HG03439 (cell line): ENCODE results near the gene TBX1.
"Not testable (repeated sequence)": the region's sequence is repeated elsewhere in the genome, so short reads cannot be mapped to it uniquely, and the experiment has no call there.

Experiments
- ATAC-seq: cut with Tn5 transposase; IDR thresholded peaks from one replicate; pipeline ENCODE4 v1.9.1; 2021; ENCODE audit warnings: mild to moderate bottlenecking, moderate library complexity; ENCODE audit not compliant: unreplicated experiment

Gene TBX1

DNA sequence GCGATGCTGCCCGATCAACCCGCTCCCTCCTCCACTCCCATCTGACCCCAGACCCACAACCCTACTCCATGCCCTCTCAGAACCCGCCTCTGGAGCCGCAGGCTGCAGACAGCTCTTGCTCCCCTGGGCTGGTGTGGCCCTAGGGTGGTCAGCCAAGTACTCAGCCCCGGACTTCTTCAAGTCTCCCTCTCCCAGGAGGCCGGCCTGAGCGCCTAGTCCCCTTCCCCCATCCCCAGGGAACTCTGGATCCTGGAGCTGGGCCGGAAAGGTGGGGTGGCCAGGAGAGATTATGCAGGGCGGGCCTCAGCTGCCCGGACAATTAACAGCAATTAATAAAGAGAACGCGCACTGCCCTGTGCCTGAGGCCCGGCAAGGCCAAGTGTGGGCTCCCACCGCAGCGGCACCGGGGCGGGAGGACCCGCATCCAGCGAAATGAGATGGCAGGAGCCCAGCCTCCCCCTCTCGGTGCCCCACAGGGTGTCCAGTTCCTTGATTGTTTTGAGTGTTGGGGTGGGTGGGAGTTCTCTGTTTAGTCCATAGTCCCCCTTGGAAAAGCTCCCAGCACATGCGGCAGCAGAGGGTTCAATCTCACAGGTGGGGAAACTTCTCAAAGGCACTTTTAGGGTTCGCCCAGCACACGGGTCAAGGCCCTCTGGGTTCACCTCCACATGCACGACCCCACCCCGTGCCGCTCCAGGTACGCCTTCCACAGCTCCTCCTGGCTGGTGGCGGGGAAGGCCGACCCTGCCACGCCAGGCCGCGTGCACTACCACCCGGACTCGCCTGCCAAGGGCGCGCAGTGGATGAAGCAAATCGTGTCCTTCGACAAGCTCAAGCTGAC, 3.1 kb downstream of the TBX1 start:
- no peak for ATAC-seq

DNA sequence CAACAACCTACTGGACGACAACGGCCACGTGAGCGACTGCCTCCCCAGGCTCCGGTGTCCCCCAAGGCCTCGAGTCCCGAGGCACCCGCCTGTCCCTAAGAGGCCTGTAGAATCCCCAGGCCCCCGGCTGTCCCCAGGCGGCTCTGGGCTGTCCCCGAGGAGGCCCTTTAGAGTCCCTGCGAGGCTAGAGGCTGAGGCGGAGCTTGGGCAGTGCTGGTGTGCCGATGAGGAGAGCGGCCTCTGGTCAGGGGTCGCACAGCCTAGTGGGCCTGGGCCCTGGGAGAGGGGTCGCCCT, 3.7 kb downstream of the TBX1 start:
- no peak for ATAC-seq

DNA sequence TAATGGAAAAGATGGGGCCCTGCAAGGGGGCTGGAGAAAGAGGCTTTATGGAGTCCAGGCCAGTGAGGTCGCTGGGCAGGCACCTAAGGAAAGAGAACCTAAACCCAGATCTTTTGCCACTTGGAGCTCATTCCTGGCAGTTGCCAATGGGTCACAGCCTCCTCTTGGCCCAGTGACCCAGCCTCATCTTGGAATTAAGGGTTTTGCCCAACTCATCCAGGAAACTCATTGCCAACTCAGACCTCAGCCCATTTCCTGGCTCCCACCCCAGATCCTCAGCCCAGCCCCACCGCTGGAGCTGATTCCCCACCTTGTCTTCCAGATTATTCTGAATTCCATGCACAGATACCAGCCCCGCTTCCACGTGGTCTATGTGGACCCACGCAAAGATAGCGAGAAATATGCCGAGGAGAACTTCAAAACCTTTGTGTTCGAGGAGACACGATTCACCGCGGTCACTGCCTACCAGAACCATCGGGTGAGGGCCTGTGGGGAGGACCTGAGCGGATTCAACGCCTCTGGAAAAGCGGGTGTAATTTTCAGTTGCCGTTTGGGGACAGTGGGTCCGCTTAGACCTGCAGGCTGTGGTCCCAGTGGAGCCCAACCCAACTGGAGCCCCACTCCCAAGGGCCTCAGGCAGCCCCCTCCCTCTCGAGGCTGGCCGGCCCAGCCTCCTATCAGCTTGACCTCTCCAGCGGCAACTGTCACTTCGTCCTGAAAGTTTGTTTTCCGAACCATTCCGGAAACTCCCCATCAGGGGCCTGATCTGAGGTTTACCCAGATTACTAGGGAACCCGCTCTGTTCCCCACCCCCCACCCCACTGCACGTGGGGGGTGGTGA, 4.3 kb downstream of the TBX1 start:
- no peak for ATAC-seq

DNA sequence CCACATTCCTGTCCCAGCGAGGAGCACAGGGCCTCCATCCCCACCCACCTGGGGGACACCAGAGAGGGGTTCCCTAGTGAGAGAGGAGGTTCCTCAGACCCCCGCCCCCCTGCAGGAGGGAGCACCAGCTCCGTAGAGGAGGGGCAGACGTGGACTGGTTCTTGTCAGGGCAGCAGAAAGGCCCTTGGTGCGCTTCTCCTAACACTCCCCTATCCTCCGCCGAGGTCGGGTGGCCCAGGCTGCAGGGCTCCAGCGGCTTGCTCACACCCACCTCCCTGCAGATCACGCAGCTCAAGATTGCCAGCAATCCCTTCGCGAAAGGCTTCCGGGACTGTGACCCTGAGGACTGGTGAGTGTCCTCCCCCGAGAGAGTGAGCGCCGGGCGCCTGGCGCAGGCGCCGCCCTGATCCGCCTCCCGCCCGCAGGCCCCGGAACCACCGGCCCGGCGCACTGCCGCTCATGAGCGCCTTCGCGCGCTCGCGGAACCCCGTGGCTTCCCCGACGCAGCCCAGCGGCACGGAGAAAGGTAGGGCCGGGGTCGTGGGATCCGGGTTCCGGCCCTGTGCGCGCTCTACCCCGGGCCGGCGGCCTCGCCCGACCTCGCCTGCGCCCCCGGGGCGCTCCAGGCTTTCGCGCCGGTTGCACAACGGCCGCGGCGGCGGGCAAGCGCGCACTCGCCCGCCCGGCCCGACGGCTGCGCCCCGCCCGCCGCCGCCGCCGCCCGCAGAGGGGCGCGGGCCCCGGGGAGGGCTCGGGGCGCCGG, 5.1 kb downstream of the TBX1 start:
- ATAC-seq: no peak

DNA sequence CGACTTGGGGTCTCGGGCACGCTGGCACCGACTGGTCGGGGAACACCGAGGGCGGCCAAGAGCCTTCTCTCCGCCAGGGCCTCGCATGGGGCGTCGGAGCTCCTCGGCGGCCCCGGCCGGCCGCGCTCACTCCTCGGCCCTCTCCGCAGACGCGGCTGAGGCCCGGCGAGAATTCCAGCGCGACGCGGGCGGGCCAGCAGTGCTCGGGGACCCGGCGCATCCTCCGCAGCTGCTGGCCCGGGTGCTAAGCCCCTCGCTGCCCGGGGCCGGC, 5.6 kb downstream of the TBX1 start:
- ATAC-seq: no peak

DNA sequence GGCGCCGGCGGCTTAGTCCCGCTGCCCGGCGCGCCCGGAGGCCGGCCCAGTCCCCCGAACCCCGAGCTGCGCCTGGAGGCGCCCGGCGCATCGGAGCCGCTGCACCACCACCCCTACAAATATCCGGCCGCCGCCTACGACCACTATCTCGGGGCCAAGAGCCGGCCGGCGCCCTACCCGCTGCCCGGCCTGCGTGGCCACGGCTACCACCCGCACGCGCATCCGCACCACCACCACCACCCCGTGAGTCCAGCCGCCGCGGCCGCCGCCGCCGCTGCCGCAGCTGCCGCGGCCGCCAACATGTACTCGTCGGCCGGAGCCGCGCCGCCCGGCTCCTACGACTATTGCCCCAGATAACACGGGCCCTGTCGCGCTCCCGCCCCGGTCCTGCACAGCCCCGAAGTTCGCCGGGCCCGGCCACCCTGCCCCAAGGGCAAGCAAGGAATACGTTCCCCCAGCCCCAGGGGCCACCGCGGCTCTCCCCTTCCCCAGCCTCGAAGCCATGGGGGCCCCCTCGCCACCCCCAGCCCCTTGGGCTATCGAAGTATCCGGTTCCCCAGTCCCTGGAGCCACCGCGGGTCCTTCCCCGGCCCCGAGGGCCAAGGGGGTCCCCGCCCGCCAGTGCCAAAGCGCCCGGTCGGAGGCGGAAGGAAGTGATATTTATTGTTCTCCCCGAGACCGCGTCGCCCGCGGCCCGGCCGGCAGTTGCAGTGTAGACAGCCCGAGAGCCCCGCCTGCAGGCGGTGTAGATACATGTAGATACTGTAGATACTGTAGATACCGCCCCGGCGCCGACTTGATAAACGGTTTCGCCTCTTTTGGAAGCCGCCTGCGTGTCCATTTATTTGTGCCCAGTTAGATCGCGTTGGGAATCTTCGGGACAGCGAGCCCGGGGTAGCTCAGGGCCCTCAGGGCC, 6.2 kb downstream of the TBX1 start:
- no peak for ATAC-seq

DNA sequence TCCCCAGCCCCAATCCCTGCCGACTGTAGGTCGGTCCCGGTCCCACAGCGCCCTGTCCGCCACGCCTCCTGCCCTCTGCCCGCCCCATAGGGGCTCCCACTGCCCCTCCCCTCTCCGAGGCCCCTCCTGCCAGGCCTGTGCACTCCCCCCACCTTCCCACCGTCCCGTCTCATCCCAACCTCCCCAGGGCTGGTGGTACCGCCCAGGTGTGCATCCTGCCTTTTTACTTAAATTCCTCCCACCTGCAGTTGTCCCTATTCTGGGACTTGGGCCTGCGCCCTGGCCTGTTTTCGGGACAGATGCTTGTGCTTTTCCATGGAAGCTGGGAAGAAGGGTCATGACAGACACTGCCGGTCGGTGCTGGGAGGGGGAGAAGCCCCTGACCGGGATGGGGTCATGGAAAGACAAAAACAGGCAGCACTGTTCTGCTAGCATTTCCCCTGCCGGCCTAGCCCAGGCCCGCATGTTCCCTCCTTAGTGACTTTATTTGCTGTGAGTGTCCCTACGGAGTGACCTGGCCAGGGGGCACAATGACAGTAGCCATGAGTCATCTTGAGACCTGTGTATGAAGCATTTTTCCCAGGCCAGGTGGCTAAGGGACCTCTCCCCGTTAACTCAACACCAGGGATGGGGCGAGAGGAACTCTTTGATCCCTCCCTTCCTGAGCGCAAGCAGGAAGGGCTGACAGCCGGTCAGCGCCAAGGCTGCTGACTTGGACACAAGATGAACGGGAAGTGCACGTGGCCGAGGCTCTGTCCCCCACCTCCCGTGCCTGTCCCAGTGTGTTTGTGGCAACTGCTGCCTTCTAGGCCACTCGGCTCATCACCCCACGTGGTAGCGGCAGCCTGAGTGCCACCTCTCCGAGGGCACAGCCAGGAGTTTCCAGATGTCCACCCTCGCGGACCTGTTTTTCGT, 7.1 kb downstream of the TBX1 start:
- no peak for ATAC-seq

DNA sequence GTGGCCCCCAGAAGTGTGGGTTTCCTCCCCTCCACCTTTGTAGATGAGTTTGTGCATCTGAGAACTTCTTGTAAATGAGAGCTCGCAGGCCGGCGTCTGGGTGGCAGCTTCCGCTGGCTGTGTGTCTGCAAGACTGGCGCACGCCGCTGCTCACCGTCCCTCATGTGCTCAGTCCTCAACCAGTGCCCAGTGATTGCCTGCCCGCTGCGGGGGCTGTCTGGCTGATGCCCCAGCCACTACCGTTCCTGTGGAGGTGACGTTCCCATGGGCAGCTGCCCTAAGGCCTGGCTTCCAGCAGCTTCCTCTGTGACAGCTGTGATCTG, 8.8 kb downstream of the TBX1 start:
- ATAC-seq: no peak

DNA sequence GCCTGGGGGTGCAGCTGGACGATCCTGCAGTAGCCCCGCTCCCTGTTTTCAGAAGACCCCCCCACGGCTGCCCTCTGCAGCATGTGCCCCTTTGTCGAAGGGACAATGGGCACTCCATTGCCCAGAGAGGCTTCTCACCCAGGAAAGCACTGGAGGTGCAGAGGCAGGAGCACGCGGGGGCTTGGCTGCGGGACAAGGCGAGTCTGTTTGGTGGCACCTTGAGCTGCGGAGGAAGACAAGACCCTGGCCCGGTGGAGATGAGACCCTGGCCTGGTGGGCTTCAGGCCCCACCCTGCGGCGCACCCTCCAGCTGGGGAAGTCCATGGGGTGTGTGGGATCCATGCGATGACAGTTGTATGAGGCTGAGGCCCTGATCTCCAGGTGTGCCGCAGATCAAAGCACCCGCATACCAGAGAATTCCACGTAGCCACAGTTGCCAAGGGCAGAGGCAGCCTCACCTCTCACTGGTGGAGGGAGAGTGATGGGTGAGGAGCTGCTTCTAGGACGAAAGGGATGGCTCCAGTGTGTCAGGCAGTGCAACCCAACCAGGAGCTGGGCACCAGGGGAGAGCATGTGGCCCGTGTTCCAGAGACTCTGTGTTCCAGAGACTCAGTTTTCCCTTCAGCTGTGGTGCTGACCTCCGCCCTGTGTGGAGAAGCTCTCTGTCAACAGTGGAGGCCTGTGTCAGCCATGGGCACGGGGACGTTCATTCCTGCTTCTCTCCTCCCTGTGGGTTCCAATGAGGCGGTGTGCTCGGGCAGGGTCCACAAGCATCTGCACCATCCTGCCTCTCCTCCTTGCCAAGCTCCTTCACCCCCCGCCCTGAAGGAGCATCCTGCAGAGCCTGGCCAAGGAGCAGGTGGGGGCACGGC, 10.0 kb downstream of the TBX1 start:
- no peak for ATAC-seq

DNA sequence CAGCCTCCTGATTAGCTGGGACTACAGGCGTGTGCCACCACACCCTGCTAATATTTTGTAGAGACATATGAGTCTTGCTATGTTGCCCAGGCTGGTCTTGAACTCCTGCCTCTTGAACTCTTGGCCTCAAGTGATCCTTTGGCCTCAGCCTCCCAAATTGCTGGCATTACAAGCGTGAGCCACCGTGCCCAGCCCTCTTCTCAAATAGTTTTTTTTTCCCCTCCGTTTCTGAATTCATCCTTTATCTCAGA, 11.8 kb downstream of the TBX1 start:
- ATAC-seq: no peak

DNA sequence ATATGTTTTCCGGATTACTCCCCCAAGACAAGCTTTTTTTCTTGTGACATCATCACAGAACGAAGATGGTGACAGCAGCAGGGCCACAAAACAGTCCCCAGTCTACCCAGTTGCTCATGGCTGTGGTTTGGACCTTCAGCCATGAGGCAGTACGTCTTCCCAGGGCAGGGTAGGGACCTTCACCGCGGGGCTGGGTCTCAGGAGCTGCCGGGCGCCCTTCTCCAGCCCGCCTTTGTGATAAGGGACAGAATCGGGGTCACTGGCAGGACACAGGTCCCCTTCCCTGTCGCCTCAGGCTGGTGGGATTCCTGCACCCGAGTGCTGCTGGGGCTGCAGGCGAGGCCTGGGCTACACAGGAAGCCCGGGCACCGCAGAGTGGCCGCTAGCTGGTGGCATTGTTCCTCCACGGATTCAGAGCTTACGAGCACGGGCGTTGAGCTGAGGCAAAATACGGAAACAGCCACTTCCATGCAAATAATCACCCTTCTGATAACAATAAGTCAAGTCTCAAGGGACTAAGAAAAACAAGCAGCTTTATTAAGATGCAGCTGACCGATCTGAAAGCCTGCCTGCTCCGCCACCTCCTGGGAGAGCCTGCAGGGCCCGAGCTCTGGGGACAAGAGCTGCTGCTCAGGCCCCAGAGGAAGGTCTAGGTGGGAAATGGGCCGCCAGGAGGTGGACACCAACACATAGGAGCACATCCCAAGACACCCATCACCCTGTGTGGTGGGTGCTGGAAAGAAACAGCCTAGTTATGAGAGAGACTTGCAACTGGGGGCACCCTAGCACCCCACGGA, 12.3 kb downstream of the TBX1 start:
- ATAC-seq: peak; percentile 55

DNA sequence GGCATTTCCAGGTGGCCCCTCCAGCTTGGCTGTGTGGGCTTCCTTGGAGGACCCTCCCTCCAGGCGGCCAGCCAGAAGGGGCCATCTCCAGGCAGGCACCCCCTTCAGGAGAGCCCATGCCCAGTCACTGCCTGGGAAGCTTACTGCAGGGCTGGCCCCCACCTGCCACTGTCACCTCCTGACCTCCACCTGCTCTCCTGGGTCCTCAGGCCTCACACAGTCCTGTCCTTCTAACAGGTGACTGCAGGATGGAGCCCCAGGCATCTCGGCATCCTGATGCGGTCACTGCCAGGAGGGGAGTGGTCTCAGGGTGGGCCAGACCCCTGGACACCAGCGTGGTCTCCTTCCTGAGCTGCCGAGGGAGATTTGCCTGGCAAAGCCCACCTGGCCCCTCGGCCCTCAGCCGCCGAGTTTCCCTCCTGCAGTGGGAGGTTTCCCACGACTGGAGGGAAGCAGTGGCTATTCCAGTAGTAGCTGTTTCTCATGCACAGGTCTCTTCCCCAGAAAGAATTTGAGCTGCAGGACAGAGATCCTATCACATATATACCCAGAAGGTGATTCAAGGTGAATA, 13.0 kb downstream of the TBX1 start:
- no peak for ATAC-seq

DNA sequence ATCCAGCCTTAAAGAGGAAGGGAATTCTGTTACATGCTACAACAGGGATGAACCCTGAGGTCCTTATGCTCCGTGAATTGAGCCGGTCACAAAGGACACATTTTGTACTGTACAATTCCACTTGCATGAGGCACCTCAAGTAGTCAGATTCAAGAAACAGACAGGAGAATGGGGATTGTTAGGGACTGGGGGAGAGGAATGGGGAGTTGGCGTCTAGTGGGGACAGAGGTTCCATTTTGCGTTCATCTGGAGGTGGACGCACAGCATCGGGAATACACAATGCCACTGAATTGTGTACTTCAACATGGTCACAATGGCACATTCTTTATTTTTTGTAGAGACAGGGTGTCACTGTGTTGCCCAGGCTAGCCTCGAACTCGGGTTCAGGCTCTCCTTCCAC, 14.1 kb downstream of the TBX1 start:
- ATAC-seq: no peak

DNA sequence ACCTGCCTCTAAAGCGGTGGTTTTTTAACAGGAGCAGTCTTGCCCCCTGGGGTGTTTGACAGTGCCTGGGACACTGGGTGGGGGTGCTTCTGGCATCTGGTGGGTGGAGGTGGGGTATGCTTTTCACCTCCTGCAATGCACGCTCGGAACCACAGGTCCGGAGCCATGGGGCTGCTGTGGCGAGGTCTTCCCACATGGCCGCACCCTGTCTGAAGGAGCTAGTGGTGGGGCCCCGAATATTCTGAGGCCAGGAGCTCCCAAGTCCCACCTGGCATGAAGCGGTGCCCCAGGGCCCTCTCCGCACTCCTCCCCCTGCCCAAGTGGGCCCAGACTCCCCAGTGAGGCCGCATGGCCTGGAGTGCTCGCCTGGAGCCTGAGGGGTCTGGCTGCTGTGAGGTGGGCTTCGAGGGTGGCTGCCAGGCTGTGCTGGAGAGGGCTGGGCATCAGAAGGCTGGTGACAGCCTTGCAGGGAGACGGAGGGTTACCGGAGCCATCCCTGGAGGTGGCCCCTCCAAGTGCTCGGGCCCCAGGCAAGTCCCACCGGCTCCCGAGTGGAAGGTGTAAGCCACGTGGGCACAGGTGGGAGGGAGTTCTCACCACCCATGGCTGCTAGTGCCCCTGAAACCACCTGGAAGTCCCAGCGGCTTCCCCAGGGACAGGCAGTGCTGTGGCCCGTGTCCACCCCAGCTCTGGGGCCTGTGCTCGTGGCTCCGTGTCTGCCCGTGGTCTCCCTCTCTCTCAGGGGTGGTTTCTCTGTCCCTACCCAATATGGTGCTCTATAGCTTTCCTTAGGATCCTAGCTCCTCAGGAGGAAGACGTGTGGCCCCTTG, 15.1 kb downstream of the TBX1 start:
- no peak for ATAC-seq

DNA sequence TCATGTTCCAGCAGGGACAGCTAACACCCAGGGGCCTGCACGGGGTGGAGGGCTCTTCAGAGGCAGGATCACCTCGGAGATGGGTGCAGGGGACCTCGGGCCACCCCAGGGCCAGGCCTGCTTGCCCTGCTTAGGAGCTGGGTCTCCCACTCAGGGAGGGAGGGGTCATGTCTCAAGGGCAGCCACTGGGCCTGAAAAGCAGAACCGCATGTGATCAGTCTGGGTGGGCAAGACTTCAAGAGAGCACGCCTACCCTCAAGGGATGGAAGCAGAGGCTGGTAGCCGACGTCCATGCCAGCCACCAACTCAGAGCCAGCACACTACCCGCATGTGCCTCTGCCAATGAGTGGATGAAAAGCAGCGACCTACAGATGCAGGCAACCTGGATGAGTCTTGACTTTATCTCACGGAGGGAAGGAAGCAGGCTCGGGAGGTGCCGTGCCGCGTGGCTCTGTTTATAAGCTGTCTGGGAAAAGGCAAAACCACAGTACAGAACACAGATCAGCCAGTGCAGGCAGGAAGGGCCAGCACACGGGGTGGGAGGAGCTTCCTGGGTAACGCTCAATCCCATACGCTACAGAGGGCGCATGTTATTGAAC, 16.0 kb downstream of the TBX1 start:
- ATAC-seq: no peak

DNA sequence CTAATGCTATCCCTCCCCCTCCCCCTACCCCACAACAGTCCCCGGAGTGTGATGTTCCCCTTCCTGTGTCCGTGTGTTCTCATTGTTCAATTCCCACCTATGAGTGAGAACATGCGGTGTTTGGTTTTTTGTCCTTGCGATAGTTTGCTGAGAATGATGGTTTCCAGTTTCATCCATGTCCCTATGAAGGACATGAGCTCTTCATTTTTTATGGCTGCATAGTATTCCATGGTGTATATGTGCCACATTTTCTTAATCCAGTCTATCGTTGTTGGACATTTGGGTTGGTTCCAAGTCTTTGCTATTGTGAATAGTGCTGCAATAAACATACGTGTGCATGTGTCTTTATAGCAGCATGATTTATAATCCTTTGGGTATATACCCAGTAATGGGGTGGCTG, 16.6 kb downstream of the TBX1 start:
- ATAC-seq: not testable (repeated sequence)

DNA sequence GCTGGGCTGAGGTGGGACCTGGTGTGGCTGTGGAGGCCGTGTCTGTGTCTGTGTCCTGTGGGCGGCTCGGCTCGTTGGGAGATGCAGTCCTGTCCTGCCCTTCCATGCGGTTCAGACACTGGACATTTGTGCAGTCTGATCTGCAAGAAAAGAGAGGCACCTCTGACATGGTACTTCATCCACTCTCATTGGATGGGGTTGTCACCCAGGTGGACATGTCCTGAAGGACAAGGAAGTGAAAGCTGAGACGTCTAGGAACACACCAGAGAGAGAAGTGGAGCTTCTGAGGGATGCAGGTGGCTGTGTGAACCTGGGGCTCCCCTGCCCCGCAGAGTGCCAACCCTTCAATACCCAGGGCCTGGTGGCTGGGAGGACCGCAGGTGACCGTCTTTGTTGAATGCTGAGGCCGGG, 18.4 kb downstream of the TBX1 start:
- ATAC-seq: no peak
